GM23338 (cell line): Measurements from ENCODE around the gene KRTAP5-4. TPM values are rescaled to one million over a fixed set of nuclear protein-coding genes. Genes with fewer than 3 reads are reported as not detected.

Source experiments
- ATAC-seq: fragments of 200-7000 bp; cut with Tn5 transposase; 3 replicates; pipeline ENCODE4 v1.9.1; 2020
- DNase-seq: peaks from one replicate; pipeline ENCODE4 v3.0.0-alpha.2; 2015; ENCODE audit warnings: low spot score
- H2AFZ ChIP-seq: fragments of 200-600 bp; sonication (generic); 2 replicates; pipeline ENCODE4 v1.8.0; 2016; ENCODE audit warnings: antibody characterized with exemption, mild to moderate bottlenecking, moderate library complexity
- H3F3A ChIP-seq: fragments of 200-600 bp; sonication (generic); replicated peaks from 2 replicates; pipeline ENCODE4 v1.8.0; 2017; ENCODE audit warnings: antibody characterized with exemption, mixed run types, low read depth
- H3K27ac ChIP-seq: fragments of 200-600 bp; sonication (generic); 2 replicates; pipeline ENCODE4 v1.6.1; 2016; ENCODE audit warnings: low read depth
- H3K27me3 ChIP-seq: fragments of 200-600 bp; sonication (generic); 2 replicates; pipeline ENCODE4 v1.8.0; 2016; ENCODE audit warnings: mild to moderate bottlenecking, mixed run types, moderate library complexity; ENCODE audit not compliant: insufficient read depth
- H3K36me3 ChIP-seq: fragments of 200-600 bp; sonication (generic); 2 replicates; pipeline ENCODE4 v1.8.0; 2016; ENCODE audit warnings: mild to moderate bottlenecking; ENCODE audit not compliant: insufficient read depth
- H3K4me1 ChIP-seq: fragments of 200-600 bp; sonication (generic); 2 replicates; pipeline ENCODE4 v1.8.0; 2016; ENCODE audit warnings: mild to moderate bottlenecking, moderate library complexity; ENCODE audit not compliant: insufficient read depth
- H3K4me2 ChIP-seq: fragments of 200-600 bp; sonication (generic); 2 replicates; pipeline ENCODE4 v1.7.1; 2017; ENCODE audit warnings: mixed run types
- H3K4me3 ChIP-seq: fragments of 200-600 bp; sonication (generic); 2 replicates; pipeline ENCODE4 v1.6.1; 2016; ENCODE audit warnings: mixed run types
- H3K79me2 ChIP-seq: fragments of 200-600 bp; sonication (generic); replicated peaks from 2 replicates; pipeline ENCODE4 v1.8.0; 2017; ENCODE audit warnings: mild to moderate bottlenecking; ENCODE audit not compliant: insufficient read depth
- H3K9me2 ChIP-seq: fragments of 200-600 bp; sonication (generic); 2 replicates; pipeline ENCODE4 v1.8.0; 2017; ENCODE audit not compliant: insufficient read depth
- H4K20me1 ChIP-seq: fragments of 200-600 bp; sonication (generic); replicated peaks from 2 replicates; pipeline ENCODE4 v1.8.0; 2017; ENCODE audit warnings: mild to moderate bottlenecking; ENCODE audit not compliant: insufficient read depth
- H3K27ac Mint-ChIP-seq: 2 replicates; pipeline ENCODE4 v1.8.0; 2020; ENCODE audit warnings: inconsistent platforms, mild to moderate bottlenecking, moderate library complexity, mixed read lengths
- H3K27me3 Mint-ChIP-seq: 3 replicates; pipeline ENCODE4 v1.8.0; 2022; ENCODE audit warnings: low read depth, mild to moderate bottlenecking, moderate library complexity, mixed read lengths, inconsistent platforms; ENCODE audit not compliant: insufficient read depth, poor library complexity
- H3K36me3 Mint-ChIP-seq: 3 replicates; pipeline ENCODE4 v1.8.0; 2021; ENCODE audit warnings: low read depth, mild to moderate bottlenecking, inconsistent platforms, moderate library complexity, mixed read lengths
- H3K4me1 Mint-ChIP-seq: 3 replicates; pipeline ENCODE4 v1.8.0; 2020; ENCODE audit warnings: mild to moderate bottlenecking, inconsistent platforms, mixed read lengths
- H3K4me3 Mint-ChIP-seq: 3 replicates; pipeline ENCODE4 v1.8.0; 2021; ENCODE audit warnings: moderate library complexity, mild to moderate bottlenecking, inconsistent platforms, mixed read lengths
- H3K9me3 Mint-ChIP-seq: 3 replicates; pipeline ENCODE4 v1.8.0; 2020; ENCODE audit warnings: moderate library complexity, mild to moderate bottlenecking, inconsistent platforms, mixed read lengths
- CREB1 ChIP-seq: fragments of 250-450 bp; sonication (Bioruptor Pico); IDR thresholded peaks from 2 replicates; pipeline ENCODE4 v1.5.0; 2020; ENCODE audit warnings: low read depth, mild to moderate bottlenecking, moderate library complexity
- EZH2phosphoT487 ChIP-seq: fragments of 200-600 bp; sonication (generic); IDR thresholded peaks from one replicate; pipeline ENCODE4 v1.8.1; 2018; ENCODE audit warnings: antibody characterized with exemption; ENCODE audit not compliant: unreplicated experiment
- JUNB ChIP-seq: IDR thresholded peaks from one replicate; pipeline ENCODE4 v1.6.1; 2016; ENCODE audit warnings: antibody characterized with exemption; ENCODE audit not compliant: unreplicated experiment
- NANOG ChIP-seq: IDR thresholded peaks from 2 replicates; pipeline ENCODE4 v1.6.1; 2016; ENCODE audit warnings: antibody characterized with exemption, borderline replicate concordance
- POLR2AphosphoS5 ChIP-seq: IDR thresholded peaks from 2 replicates; pipeline ENCODE4 v1.6.1; 2016; ENCODE audit warnings: antibody characterized with exemption, low read depth
- STAT1 ChIP-seq: IDR thresholded peaks from one replicate; pipeline ENCODE4 v1.6.1; 2016; ENCODE audit warnings: antibody characterized with exemption; ENCODE audit not compliant: unreplicated experiment
- ZNF331 ChIP-seq: fragments of 250-450 bp; sonication (Bioruptor Pico); IDR thresholded peaks from 2 replicates; pipeline ENCODE4 v1.5.0; 2020; ENCODE audit warnings: low read depth, mild to moderate bottlenecking, moderate library complexity
- polyA plus RNA-seq: library from polyadenylated mRNA; unstranded; fragments of >200 nt; fragmentation: Nextera tagmentation; extraction: Ambion mirVana; gene quantifications from 2 replicates; pipeline ENCODE4 v1.2.1, GENCODE V29; 2016
- total RNA-seq: library from RNA; depleted of rRNA; stranded (reverse); fragments of >200 nt; shearing (Covaris generic); gene quantifications from 2 replicates; pipeline ENCODE4 v1.2.3, GENCODE V29; 2014
- TF ChIP-seq, protein P1 (sequence below), 2 experiments: fragments of 200-600 bp in 1 of 2; sonication (generic) in 1 of 2; conservative IDR thresholded peaks; 2 replicates each; pipeline versions ENCODE4 v1.5.1 to v1.6.1; 2016 to 2017; ENCODE audit warnings: antibody characterized with exemption in 2 of 2, low read depth in 2 of 2, mild to moderate bottlenecking in 2 of 2, moderate library complexity in 1 of 2
- TF ChIP-seq, protein P2 (sequence below): IDR thresholded peaks from 2 replicates; pipeline ENCODE4 v1.6.1; 2016; ENCODE audit warnings: antibody characterized with exemption
- TF ChIP-seq, protein P3 (sequence below): fragments of 250-450 bp; sonication (Bioruptor Pico); IDR thresholded peaks from 2 replicates; pipeline ENCODE4 v1.5.0; 2020; ENCODE audit warnings: mild to moderate bottlenecking, moderate library complexity

KRTAP5-4 gene
- total and polyA plus RNA-seq, 2 experiments from 2014 or later, result not detected

DNA sequence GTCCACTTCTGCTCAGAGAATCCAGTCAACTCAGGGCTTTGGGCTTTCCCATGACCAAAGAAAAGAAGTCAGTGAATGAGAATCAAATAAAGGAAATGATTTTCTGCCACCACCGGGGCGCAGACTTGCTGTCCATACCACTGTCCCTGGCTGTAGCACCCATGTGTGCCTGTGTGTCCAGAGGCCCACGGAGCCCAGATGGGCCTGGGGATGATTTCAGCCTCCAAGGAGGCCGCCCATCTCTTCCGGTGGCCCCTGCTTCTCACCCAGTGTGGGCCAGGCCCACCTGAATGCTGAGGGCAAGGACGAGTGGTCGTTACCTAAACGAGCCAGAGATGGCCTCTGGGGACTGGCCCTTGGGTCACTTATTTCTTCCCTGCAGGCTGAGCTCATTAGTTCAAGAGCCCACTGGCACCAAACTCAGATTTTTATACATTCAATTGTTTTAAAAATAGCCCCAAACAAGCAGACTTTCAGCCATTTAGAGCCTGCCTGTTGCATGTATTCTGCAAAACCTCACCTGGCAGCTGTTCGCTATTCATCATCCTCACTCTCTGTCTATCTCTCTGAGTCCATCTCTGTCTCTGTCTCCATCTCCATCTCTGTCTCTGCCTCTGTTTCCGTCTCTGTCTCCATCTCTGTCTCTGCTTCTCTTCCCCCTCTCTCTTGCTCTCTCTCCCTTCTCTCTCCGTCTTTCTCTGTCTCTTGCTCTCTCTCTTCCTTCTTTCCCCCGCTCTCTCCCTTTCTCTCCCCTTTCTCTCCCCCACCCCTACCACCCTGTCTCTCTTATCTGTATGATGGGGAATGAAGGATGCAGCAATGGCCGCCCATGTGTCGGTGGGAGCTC is 31.8 kb upstream of the KRTAP5-4 start:
- Histone ChIP-seq H3F3A (no peaks in the 10 kb centered on the region), H3K36me3 (no peaks in the 10 kb centered on the region), H3K4me1 (no peaks in the 10 kb centered on the region), H3K79me2 (no peaks in the 10 kb centered on the region), H3K4me2 (no peak overlapping the region), H4K20me1 (no peaks in the 10 kb centered on the region), H3K27ac (no peak overlapping the region), H3K9me2 (no peaks in the 10 kb centered on the region), H2AFZ (peak overlapping the region; percentile 91), H3K27me3 (no peaks in the 10 kb centered on the region), H3K4me3 (no peak overlapping the region)
- Mint-ChIP-seq H3K4me1 (peaks cover 6% of the 10 kb centered on the region; the same call in 2 of the 3 replicates), H3K9me3 (no peaks in the 10 kb centered on the region), H3K27ac (no peak overlapping the region), H3K36me3 (no peaks in the 10 kb centered on the region), H3K4me3 (no peak overlapping the region), H3K27me3 (peaks cover 2% of the 10 kb centered on the region)
- no peak for DNase-seq
- no peak for ATAC-seq
- TF ChIP-seq EZH2phosphoT487, result no peak
- no peak for TF ChIP-seq POLR2AphosphoS5
- no peak for TF ChIP-seq STAT1
- TF ChIP-seq, protein P1, sequence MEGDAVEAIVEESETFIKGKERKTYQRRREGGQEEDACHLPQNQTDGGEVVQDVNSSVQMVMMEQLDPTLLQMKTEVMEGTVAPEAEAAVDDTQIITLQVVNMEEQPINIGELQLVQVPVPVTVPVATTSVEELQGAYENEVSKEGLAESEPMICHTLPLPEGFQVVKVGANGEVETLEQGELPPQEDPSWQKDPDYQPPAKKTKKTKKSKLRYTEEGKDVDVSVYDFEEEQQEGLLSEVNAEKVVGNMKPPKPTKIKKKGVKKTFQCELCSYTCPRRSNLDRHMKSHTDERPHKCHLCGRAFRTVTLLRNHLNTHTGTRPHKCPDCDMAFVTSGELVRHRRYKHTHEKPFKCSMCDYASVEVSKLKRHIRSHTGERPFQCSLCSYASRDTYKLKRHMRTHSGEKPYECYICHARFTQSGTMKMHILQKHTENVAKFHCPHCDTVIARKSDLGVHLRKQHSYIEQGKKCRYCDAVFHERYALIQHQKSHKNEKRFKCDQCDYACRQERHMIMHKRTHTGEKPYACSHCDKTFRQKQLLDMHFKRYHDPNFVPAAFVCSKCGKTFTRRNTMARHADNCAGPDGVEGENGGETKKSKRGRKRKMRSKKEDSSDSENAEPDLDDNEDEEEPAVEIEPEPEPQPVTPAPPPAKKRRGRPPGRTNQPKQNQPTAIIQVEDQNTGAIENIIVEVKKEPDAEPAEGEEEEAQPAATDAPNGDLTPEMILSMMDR (conservative IDR thresholded peaks at IDR 0.05; ENCODE audit: low read depth in 2 of 2), result no peak
- TF ChIP-seq CREB1 (CRISPR knock-in tag), result no peak
- no peak for TF ChIP-seq NANOG
- no peak for TF ChIP-seq ZNF331

DNA sequence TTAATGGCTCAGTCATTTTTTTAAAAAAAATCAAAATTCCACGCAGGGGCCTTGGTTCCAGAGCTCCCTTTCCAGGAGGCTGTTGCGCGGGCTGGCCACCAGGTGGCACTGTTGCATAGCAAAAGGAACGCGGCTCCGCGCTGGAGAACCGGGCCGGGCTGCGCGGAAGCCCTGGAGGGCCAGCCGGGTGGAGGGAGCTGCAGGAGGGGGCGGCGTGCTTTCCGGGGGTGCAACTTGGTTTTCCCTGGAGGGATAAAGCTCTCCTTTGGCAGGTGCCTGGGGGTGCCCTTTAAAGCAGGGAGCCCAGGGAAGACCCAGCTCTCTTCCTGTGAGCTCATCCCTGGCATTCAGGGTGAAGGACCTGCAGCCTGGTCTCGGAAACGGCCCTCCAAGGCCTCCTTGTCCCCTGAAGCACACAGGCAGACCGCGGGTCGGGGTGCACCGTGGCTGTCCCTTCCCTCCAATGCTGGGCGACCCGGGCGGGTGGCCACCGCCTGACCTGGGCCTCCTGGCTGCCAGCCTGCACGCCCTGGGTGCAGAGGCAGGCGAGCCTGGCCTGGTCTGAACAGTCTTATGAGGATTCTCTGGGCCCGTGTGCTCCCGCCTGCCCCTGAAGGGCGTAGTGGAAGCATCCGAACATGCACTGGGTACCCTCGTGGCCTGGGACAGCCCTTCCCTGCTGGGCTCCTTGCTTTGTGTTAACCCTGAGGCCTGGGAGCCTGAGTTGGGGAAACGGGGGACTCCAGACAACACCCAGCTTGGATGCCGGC is 31.0 kb upstream of the KRTAP5-4 start:
- H3K27me3 Mint-ChIP-seq, result peaks cover 2% of the 10 kb centered on the region
- no peaks in the 10 kb centered on the region for H3K79me2 ChIP-seq
- H3F3A ChIP-seq, result no peaks in the 10 kb centered on the region
- H3K9me2 ChIP-seq, result no peaks in the 10 kb centered on the region
- H3K27me3 ChIP-seq, result no peaks in the 10 kb centered on the region
- H3K36me3 ChIP-seq, result no peaks in the 10 kb centered on the region
- no peaks in the 10 kb centered on the region; the same call in 2 of the 3 replicates for H3K9me3 Mint-ChIP-seq
- ATAC-seq, result peak; percentile 86
- H3K27ac Mint-ChIP-seq, result no peak overlapping the region
- H3K4me1 Mint-ChIP-seq, result peaks cover 6% of the 10 kb centered on the region; the same call in 2 of the 3 replicates
- no peaks in the 10 kb centered on the region for H4K20me1 ChIP-seq
- DNase-seq, result peak; percentile 84
- no peaks in the 10 kb centered on the region for H3K4me1 ChIP-seq
- H2AFZ ChIP-seq, result peak overlapping the region; percentile 91
- peak overlapping the region; percentile 76 for H3K4me2 ChIP-seq
- H3K36me3 Mint-ChIP-seq, result no peaks in the 10 kb centered on the region
- peak overlapping the region; percentile 46; the same call in 1 of the 2 replicates for H3K4me3 ChIP-seq
- no peak overlapping the region for H3K27ac ChIP-seq
- no peak overlapping the region for H3K4me3 Mint-ChIP-seq
- TF ChIP-seq ZNF331 (no peak), POLR2AphosphoS5 (no peak), JUNB (no peak), STAT1 (no peak), NANOG (no peak)
- TF ChIP-seq, protein P2, sequence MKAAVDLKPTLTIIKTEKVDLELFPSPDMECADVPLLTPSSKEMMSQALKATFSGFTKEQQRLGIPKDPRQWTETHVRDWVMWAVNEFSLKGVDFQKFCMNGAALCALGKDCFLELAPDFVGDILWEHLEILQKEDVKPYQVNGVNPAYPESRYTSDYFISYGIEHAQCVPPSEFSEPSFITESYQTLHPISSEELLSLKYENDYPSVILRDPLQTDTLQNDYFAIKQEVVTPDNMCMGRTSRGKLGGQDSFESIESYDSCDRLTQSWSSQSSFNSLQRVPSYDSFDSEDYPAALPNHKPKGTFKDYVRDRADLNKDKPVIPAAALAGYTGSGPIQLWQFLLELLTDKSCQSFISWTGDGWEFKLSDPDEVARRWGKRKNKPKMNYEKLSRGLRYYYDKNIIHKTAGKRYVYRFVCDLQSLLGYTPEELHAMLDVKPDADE, result no peak
- TF ChIP-seq, protein P3, sequence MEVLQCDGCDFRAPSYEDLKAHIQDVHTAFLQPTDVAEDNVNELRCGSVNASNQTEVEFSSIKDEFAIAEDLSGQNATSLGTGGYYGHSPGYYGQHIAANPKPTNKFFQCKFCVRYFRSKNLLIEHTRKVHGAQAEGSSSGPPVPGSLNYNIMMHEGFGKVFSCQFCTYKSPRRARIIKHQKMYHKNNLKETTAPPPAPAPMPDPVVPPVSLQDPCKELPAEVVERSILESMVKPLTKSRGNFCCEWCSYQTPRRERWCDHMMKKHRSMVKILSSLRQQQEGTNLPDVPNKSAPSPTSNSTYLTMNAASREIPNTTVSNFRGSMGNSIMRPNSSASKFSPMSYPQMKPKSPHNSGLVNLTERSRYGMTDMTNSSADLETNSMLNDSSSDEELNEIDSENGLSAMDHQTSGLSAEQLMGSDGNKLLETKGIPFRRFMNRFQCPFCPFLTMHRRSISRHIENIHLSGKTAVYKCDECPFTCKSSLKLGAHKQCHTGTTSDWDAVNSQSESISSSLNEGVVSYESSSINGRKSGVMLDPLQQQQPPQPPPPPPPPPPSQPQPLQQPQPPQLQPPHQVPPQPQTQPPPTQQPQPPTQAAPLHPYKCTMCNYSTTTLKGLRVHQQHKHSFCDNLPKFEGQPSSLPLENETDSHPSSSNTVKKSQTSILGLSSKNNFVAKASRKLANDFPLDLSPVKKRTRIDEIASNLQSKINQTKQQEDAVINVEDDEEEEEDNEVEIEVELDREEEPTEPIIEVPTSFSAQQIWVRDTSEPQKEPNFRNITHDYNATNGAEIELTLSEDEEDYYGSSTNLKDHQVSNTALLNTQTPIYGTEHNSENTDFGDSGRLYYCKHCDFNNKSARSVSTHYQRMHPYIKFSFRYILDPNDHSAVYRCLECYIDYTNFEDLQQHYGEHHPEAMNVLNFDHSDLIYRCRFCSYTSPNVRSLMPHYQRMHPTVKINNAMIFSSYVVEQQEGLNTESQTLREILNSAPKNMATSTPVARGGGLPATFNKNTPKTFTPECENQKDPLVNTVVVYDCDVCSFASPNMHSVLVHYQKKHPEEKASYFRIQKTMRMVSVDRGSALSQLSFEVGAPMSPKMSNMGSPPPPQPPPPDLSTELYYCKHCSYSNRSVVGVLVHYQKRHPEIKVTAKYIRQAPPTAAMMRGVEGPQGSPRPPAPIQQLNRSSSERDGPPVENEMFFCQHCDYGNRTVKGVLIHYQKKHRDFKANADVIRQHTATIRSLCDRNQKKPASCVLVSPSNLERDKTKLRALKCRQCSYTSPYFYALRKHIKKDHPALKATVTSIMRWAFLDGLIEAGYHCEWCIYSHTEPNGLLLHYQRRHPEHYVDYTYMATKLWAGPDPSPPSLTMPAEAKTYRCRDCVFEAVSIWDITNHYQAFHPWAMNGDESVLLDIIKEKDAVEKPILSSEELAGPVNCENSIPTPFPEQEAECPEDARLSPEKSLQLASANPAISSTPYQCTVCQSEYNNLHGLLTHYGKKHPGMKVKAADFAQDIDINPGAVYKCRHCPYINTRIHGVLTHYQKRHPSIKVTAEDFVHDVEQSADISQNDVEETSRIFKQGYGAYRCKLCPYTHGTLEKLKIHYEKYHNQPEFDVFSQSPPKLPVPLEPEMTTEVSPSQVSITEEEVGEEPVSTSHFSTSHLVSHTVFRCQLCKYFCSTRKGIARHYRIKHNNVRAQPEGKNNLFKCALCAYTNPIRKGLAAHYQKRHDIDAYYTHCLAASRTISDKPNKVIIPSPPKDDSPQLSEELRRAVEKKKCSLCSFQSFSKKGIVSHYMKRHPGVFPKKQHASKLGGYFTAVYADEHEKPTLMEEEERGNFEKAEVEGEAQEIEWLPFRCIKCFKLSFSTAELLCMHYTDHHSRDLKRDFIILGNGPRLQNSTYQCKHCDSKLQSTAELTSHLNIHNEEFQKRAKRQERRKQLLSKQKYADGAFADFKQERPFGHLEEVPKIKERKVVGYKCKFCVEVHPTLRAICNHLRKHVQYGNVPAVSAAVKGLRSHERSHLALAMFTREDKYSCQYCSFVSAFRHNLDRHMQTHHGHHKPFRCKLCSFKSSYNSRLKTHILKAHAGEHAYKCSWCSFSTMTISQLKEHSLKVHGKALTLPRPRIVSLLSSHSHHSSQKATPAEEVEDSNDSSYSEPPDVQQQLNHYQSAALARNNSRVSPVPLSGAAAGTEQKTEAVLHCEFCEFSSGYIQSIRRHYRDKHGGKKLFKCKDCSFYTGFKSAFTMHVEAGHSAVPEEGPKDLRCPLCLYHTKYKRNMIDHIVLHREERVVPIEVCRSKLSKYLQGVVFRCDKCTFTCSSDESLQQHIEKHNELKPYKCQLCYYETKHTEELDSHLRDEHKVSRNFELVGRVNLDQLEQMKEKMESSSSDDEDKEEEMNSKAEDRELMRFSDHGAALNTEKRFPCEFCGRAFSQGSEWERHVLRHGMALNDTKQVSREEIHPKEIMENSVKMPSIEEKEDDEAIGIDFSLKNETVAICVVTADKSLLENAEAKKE, result no peak
